Brain microvascular endothelial cell (primary cell): ENCODE results near the gene DCC.

Experiments
- DNase-seq: peaks from one replicate; pipeline ENCODE4 v3.0.0-alpha.2; 2020
- H3K27ac ChIP-seq: fragments of 250-450 bp; sonication (Bioruptor Pico); 2 replicates; pipeline ENCODE4 v1.5.1; 2020; ENCODE audit warnings: mild to moderate bottlenecking, moderate library complexity
- H3K27me3 ChIP-seq: fragments of 250-450 bp; sonication (Bioruptor Pico); replicated peaks from 2 replicates; pipeline ENCODE4 v1.5.1; 2020; ENCODE audit warnings: mild to moderate bottlenecking
- H3K36me3 ChIP-seq: fragments of 250-450 bp; sonication (Bioruptor Pico); replicated peaks from 2 replicates; pipeline ENCODE4 v1.5.1; 2020; ENCODE audit warnings: mild to moderate bottlenecking
- H3K4me3 ChIP-seq: 2 replicates; pipeline ENCODE4 v1.5.1; 2011; ENCODE audit warnings: low read depth, mild to moderate bottlenecking, control low read depth, low read length, moderate library complexity
- CTCF ChIP-seq: IDR thresholded peaks from 2 replicates; pipeline ENCODE4 v1.5.1; 2011; ENCODE audit warnings: low read depth, mild to moderate bottlenecking, moderate library complexity, low read length, control low read depth, inconsistent platforms; ENCODE audit errors: missing control alignments
- in situ Hi-C: cut with HindIII; loops from 2 replicates; pipeline ENCODE4 v1.10.0; 2017; ENCODE audit warnings: low sequenced_read_pairs, low pct_ligation_motif_present

The DCC gene

GRCh38 chr18:53541924-53542323 lies 1201.9 kb downstream of the DCC start:
- Histone ChIP-seq H3K27me3 (no peaks in the 10 kb centered on the region), H3K36me3 (no peaks in the 10 kb centered on the region), H3K4me3 (no peak overlapping the region), H3K27ac (no peak overlapping the region)
- DNase-seq, result no peak
- no peak for TF ChIP-seq CTCF
- in situ Hi-C loops, result no loop called here

GRCh38 chr18:53543711-53544110 lies 1203.7 kb downstream of the DCC start:
- DNase-seq, result no peak
- no peak for TF ChIP-seq CTCF
- in situ Hi-C loops, result no loop called here
- Histone ChIP-seq H3K27me3 (no peaks in the 10 kb centered on the region), H3K27ac (no peak overlapping the region), H3K36me3 (no peaks in the 10 kb centered on the region), H3K4me3 (no peak overlapping the region)

GRCh38 chr18:53544917-53545316 lies 1204.9 kb downstream of the DCC start:
- in situ Hi-C loops, result no loop called here
- no peak for TF ChIP-seq CTCF
- no peak overlapping the region for H3K27ac ChIP-seq
- no peak overlapping the region for H3K4me3 ChIP-seq
- no peak for DNase-seq
- H3K36me3 ChIP-seq, result no peaks in the 10 kb centered on the region
- H3K27me3 ChIP-seq, result no peaks in the 10 kb centered on the region

- DNase-seq, result no peak
- H3K4me3 ChIP-seq, result no peak overlapping the region
- no peak overlapping the region for H3K27ac ChIP-seq
- no peak for TF ChIP-seq CTCF
- H3K36me3 ChIP-seq, result no peaks in the 10 kb centered on the region
- in situ Hi-C loops, result no loop called here
- H3K27me3 ChIP-seq, result no peaks in the 10 kb centered on the region
These were observed 1212.0 kb downstream of the DCC start for GRCh38 chr18:53551868-53552426.

GRCh38 chr18:53553030-53553429 lies 1213.0 kb downstream of the DCC start:
- in situ Hi-C loops, result no loop called here
- DNase-seq, result no peak
- H3K4me3 ChIP-seq, result no peak overlapping the region

More at GRCh38 chr18:53553030-53553429, 1213.0 kb downstream of the DCC start:
- no peak overlapping the region for H3K27ac ChIP-seq
- H3K27me3 ChIP-seq, result no peaks in the 10 kb centered on the region
- H3K36me3 ChIP-seq, result no peaks in the 10 kb centered on the region
- no peak for TF ChIP-seq CTCF
